Suprapubic skin (tissue), 4 donors: ENCODE measurements around the gene SRMS. TPM values are rescaled to one million over a fixed set of nuclear protein-coding genes. Genes with fewer than 3 reads are reported as not detected.

Experiments used
- DNase-seq, 2 donors: peaks; one replicate each; pipeline ENCODE4 v3.0.0-alpha.2; 2019; ENCODE audit warnings: low spot score in 2 of 2
- H3K27ac ChIP-seq: fragments of 200-600 bp; sonication (generic); one replicate; pipeline ENCODE4 v1.5.1; 2019
- H3K27me3 ChIP-seq: fragments of 200-600 bp; sonication (generic); one replicate; pipeline ENCODE4 v1.5.1; 2019
- H3K36me3 ChIP-seq: fragments of 200-600 bp; sonication (generic); one replicate; pipeline ENCODE4 v1.5.1; 2019
- H3K4me1 ChIP-seq: fragments of 200-600 bp; sonication (generic); one replicate; pipeline ENCODE4 v1.5.1; 2019
- H3K4me3 ChIP-seq: fragments of 200-600 bp; sonication (generic); one replicate; pipeline ENCODE4 v1.5.1; 2019; ENCODE audit warnings: mild to moderate bottlenecking
- H3K9me3 ChIP-seq: fragments of 200-600 bp; sonication (generic); one replicate; pipeline ENCODE4 v1.5.1; 2019
- CTCF ChIP-seq, 2 donors: fragments of 200-600 bp in 1 of 2; fragments of 450-650 bp in 1 of 2; sonication (generic) in 1 of 2; IDR thresholded peaks; one replicate each; pipeline ENCODE4 v1.5.1; 2016 to 2019; ENCODE audit warnings: antibody characterized with exemption in 2 of 2, mild to moderate bottlenecking in 1 of 2, moderate library complexity in 1 of 2
- EP300 ChIP-seq: sonication (generic); formaldehyde crosslinking; IDR thresholded peaks from one replicate; pipeline ENCODE4 v1.6.1; 2017; ENCODE audit warnings: antibody characterized with exemption
- POLR2A ChIP-seq, 2 donors: fragments of 450-650 bp; IDR thresholded peaks; one replicate each; pipeline ENCODE4 v1.6.1; 2017; ENCODE audit warnings: antibody characterized with exemption in 2 of 2, mild to moderate bottlenecking in 2 of 2, moderate library complexity in 2 of 2
- POLR2AphosphoS5 ChIP-seq, 3 donors: sonication (generic); formaldehyde crosslinking; IDR thresholded peaks; one replicate each; pipeline ENCODE4 v1.6.1; 2017; ENCODE audit warnings: antibody characterized with exemption in 3 of 3
- WGBS: methylation state at CpG from one replicate; pipeline ENCODE4 v1.1.5; 2018; 5-methylcytosine and 5-hydroxymethylcytosine counted together
- total RNA-seq, 4 donors: library from RNA; depleted of rRNA; stranded (reverse); fragments of >200 nt; gene quantifications; one replicate each; pipeline ENCODE4 v1.1.0, GENCODE V29; 2016

The SRMS gene
- total RNA-seq, 4 donors from 2014 or later: 1.3 TPM; not detected in 3

GRCh38 chr20:63491635-63492230, 55.8 kb downstream of the SRMS start:
- H3K27me3 ChIP-seq: peaks cover 70% of the 10 kb centered on the region
- no peak for DNase-seq
- no peak overlapping the region for H3K4me3 ChIP-seq
- TF ChIP-seq CTCF (IDR thresholded peaks at IDR 0.05): peak in 1 of 2 donors; percentile 7
- no peak for TF ChIP-seq POLR2A (IDR thresholded peaks at IDR 0.05)
- TF ChIP-seq EP300: no peak
- no peaks in the 10 kb centered on the region for H3K36me3 ChIP-seq
- H3K9me3 ChIP-seq: no peaks in the 10 kb centered on the region
- no peak overlapping the region for H3K27ac ChIP-seq
- H3K4me1 ChIP-seq: peaks cover 12% of the 10 kb centered on the region
- 96% methylated on average over 4 of the region's 4 CpGs for WGBS

- 80% methylated on average over 1 of the region's 4 CpGs for WGBS
- H3K27me3 ChIP-seq: peaks cover 72% of the 10 kb centered on the region
- no peaks in the 10 kb centered on the region for H3K9me3 ChIP-seq
- H3K27ac ChIP-seq: no peak overlapping the region
- TF ChIP-seq CTCF (IDR thresholded peaks at IDR 0.05) (no peak), POLR2AphosphoS5 (IDR thresholded peaks at IDR 0.05) (no peak), POLR2A (IDR thresholded peaks at IDR 0.05) (no peak), EP300 (no peak)
- no peak overlapping the region for H3K4me3 ChIP-seq
- peaks cover 6% of the 10 kb centered on the region for H3K4me1 ChIP-seq
- no peaks in the 10 kb centered on the region for H3K36me3 ChIP-seq
- no peak for DNase-seq
These were observed 56.5 kb downstream of the SRMS start for GRCh38 chr20:63491078-63491477.

Other genes with a start within 250 kb of the SRMS start
- not detected for gene CHRNA4, start 186.4 kb downstream of the SRMS start, total RNA-seq
- gene KCNQ2, start 75.1 kb downstream of the SRMS start, total RNA-seq: under 1 TPM in 1 of 4 donors, not detected in 3; 0.76 TPM
- 10 to 100 TPM in 3 of 4 donors, 1 to 10 TPM in 1; 4.8 to 13.4 (median 12.0) TPM for gene EEF1A2, start 48.7 kb downstream of the SRMS start, total RNA-seq
- gene PPDPF, start 27.0 kb downstream of the SRMS start, total RNA-seq: 100 to 1,000 TPM; 151 to 352 (median 299) TPM
- 10 to 100 TPM; 58.0 to 70.6 (median 65.6) TPM for gene PTK6, start 10.4 kb downstream of the SRMS start, total RNA-seq
- gene FNDC11, start 6.4 kb upstream of the SRMS start, total RNA-seq: under 1 TPM in 2 of 4 donors, not detected in 2; 0.25 to 0.36 TPM
- gene HELZ2, start 26.5 kb upstream of the SRMS start, total RNA-seq: 10 to 100 TPM; 22.8 to 36.6 (median 31.8) TPM
- 10 to 100 TPM; 15.5 to 18.5 (median 16.4) TPM for gene GMEB2, start 79.4 kb upstream of the SRMS start, total RNA-seq
- gene STMN3, start 105.7 kb upstream of the SRMS start, total RNA-seq: 10 to 100 TPM; 14.2 to 20.7 (median 17.0) TPM
- 10 to 100 TPM in 2 of 4 donors, 1 to 10 TPM in 2; 6.9 to 26.6 (median 13.9) TPM for gene RTEL1, start 110.6 kb upstream of the SRMS start, total RNA-seq
- 10 to 100 TPM in 2 of 4 donors, 1 to 10 TPM in 2; 2.1 to 16.1 (median 11.1) TPM for gene TNFRSF6B, start 148.9 kb upstream of the SRMS start, total RNA-seq
- gene ARFRP1, start 160.2 kb upstream of the SRMS start, total RNA-seq: 10 to 100 TPM; 22.1 to 31.9 (median 27.6) TPM
- gene ZGPAT, start 160.3 kb upstream of the SRMS start, total RNA-seq: 10 to 100 TPM; 21.7 to 25.8 (median 23.3) TPM
- gene LIME1, start 188.9 kb upstream of the SRMS start, total RNA-seq: 10 to 100 TPM; 12.2 to 36.5 (median 16.9) TPM
- gene SLC2A4RG, start 192.0 kb upstream of the SRMS start, total RNA-seq: 100 to 1,000 TPM in 3 of 4 donors, 10 to 100 TPM in 1; 96.9 to 118 (median 107) TPM